Omental fat pad (tissue), 4 donors: ENCODE data around the gene ENOPH1. TPM values are rescaled to one million over a fixed set of nuclear protein-coding genes. Genes with fewer than 3 reads are reported as not detected.

Source experiments
- ATAC-seq: fragments of 150-250 bp; one replicate; pipeline ENCODE4 v1.9.1; 2016; ENCODE audit warnings: mild to moderate bottlenecking, moderate library complexity; ENCODE audit not compliant: low FRiP score
- DNase-seq: peaks from one replicate; pipeline ENCODE4 v3.0.0-alpha.2; 2019; ENCODE audit warnings: low spot score
- CTCF ChIP-seq, 3 donors: fragments of 450-650 bp; IDR thresholded peaks; one replicate each; pipeline ENCODE4 v1.5.1; 2016 to 2017; ENCODE audit warnings: antibody characterized with exemption in 3 of 3, mild to moderate bottlenecking in 3 of 3, moderate library complexity in 2 of 3
- total RNA-seq, 4 donors: library from RNA; depleted of rRNA; stranded (reverse); fragments of >200 nt; gene quantifications; one replicate each; pipeline ENCODE4 v1.1.0, GENCODE V29; 2016

The ENOPH1 gene
- total RNA-seq, 4 donors from 2014 or later = 16.9 to 24.0 (median 20.4) TPM

DNA sequence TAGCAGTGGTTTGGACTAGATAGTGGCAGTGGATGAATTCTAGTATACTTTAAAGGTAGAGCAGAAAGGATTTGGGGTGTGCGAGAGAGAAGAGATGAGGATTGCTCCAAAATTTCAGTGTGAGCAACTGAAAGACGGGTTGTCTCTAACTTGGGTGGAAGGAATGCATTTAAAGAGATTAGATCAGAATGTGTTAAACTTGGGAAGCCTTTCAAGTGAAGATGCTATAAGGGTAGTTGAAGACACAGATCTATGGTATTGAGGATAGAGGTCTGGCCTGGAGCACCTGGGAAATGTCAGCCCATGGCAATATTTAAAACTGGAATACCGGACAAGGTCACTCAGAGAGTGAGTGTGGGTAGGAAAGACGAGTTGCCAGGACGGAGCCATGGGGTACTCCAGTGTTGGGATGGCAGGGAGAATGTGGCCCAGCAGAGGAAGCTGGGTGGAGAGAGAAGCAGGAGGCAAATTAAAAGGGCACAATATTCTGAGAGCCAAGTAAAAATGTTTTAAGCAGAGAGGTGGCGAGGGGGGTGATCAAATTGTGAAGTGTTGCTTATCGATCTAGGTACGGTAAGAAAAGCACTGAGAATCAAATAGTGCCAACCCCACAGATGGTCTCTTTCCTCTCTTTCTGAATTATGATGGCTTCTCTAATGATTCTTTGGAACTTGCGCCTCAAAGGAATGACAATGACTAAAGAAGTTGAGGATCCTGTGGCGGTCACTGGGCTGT lies 50.5 kb downstream of the ENOPH1 start:
- TF ChIP-seq CTCF (IDR thresholded peaks at IDR 0.05) = no peak
- DNase-seq = no peak
- no peak for ATAC-seq

DNA sequence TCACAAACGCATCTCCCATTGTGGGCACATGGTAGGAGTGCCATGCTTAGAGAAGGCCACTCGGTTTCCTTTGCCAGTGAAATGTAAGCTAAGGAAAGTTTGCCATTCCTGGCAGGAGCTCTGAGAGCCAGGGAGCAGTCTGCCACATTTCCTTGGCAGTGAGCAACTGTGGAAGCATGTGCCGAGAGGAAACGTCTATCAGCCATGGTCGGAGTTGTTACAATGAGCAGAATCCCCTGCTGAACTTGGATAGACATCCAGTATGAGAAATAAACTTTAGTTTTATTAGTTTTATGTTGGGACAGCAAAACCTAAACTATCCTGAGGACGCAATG lies 51.1 kb downstream of the ENOPH1 start:
- no peak for TF ChIP-seq CTCF (IDR thresholded peaks at IDR 0.05)
- DNase-seq (no peak), ATAC-seq (no peak)

- no peak for TF ChIP-seq CTCF (IDR thresholded peaks at IDR 0.05)
- DNase-seq (no peak), ATAC-seq (no peak)
Observed at GRCh38 chr4:82482387-82482786, 52.0 kb downstream of the ENOPH1 start.

DNA sequence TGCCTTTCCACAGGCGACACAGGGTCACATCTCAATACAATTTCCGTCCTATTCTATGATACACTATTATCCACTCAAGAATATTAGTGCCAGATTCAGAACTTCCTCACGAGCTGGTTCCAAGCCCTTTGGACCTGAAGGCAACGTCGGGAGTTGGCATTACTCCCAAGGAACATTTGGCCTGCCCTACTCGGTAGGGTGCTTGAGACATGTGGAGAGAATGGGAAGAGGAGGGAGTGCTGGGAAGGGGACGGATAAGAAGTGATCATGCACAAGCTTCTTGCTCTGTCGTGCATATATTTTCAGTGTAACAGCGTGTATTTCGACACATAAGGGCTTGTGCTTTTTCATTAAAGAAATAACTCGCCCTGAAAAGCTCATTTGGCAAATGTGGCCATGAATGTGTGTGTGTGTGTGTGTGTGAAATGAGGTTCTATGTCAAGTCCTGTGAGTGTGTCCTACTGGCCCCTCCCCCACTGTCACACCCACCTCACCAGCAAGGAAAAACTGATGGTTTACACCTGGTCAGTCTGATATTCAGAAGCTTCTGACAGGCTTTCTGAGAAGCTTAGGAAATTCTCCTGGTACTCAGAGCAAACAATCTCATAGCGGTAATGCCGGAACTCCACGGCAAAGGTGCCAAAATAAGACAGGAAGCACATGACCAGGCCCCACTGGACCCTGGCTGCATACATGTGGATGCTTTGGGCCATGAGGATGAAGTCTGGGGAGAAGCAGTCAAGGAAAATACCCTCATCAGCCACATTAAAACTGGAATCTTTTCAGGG lies 54.8 kb downstream of the ENOPH1 start:
- TF ChIP-seq CTCF (IDR thresholded peaks at IDR 0.05) = no peak
- ATAC-seq (no peak), DNase-seq (no peak)

DNA sequence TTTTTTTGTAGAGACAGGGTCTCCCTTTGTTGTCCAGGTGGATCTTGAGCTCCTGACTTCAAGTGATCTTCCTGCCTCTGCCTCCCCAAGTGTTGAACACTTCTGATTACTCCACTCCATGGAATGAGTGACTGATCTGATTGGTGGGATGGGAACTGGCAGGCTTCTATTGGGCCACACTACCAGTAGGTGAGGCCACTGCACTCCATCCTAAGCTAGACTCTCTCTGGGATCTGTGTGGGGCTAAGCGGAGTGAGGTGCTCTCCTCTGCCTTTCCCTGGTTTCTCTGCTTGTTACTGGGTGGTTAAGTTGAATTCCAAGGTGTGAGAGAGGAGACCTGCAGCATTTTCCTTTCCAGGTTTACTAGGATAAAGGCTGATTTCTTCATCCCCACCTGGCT lies 58.7 kb downstream of the ENOPH1 start:
- ATAC-seq (no peak), DNase-seq (no peak)
- TF ChIP-seq CTCF (IDR thresholded peaks at IDR 0.05) = no peak

DNA sequence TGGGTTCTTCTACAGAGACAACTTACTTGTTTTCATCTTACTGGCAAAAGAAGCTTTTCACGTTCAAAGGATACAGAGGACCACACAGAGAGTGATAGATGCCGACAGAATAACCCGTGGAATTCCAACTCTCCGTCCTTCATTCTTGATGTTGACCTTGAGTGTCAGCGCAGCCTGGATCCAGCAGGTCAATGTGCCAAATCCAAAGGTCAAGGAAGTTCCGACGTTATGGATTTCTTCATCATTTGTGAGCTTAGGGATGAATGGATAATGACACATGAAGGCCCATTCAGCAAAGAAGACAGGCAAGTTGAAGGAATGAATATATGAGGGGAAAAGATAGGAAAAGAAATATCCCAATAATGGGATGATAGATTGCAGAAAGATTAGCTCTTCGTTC lies 59.6 kb downstream of the ENOPH1 start:
- no peak for ATAC-seq
- no peak for DNase-seq
- TF ChIP-seq CTCF (IDR thresholded peaks at IDR 0.05) = no peak
